ENCODE results near the gene MLF2. TPM values are rescaled to one million over a fixed set of nuclear protein-coding genes. Genes with fewer than 3 reads are reported as not detected.

The MLF2 gene
- total and polyA plus RNA-seq, 2 of the 13 experiments (the other 11 are each of a cell fraction or from before 2014, with no cell fraction given): 88.1 to 167 TPM

- TF ChIP-seq ZNF768 (CRISPR knock-in tag; IDR thresholded peaks at IDR 0.05): peak; percentile 74; the same call in 1 of the 2 replicates
- peak; percentile 84 for TF ChIP-seq ZNF512 (CRISPR knock-in tag; IDR thresholded peaks at IDR 0.05)
- peak; percentile 44; the same call in 1 of the 2 replicates for TF ChIP-seq ARHGAP35 (CRISPR knock-in tag; IDR thresholded peaks at IDR 0.05; ENCODE audit: borderline replicate concordance)
- TF ChIP-seq ZNF646 (CRISPR knock-in tag; IDR thresholded peaks at IDR 0.05): peak; percentile 51; the same call in 1 of the 2 replicates
- TF ChIP-seq HMG20B (CRISPR knock-in tag; conservative IDR thresholded peaks at IDR 0.05): 0 out of 2 replicates have a peak, but pooled peaks have one; percentile 66
- TF ChIP-seq ZBTB26 (CRISPR knock-in tag; IDR thresholded peaks at IDR 0.05; ENCODE audit: borderline replicate concordance): 0 out of 2 replicates have a peak, but pooled peaks have one; percentile 58
- TF ChIP-seq KDM6A (CRISPR knock-in tag; IDR thresholded peaks at IDR 0.05; ENCODE audit: low read depth): no peak
- TF ChIP-seq ZNF430 (CRISPR knock-in tag; IDR thresholded peaks at IDR 0.05): no peak
- no peak for TF ChIP-seq ZBTB8A (CRISPR knock-in tag; IDR thresholded peaks at IDR 0.05; ENCODE audit: borderline replicate concordance, low read depth)
- peak; percentile 62; the same call in 1 of the 2 replicates for TF ChIP-seq ZNF784 (CRISPR knock-in tag; IDR thresholded peaks at IDR 0.05; ENCODE audit: borderline replicate concordance)
- peak; percentile 82 for TF ChIP-seq MYC (CRISPR knock-in tag; IDR thresholded peaks at IDR 0.05; ENCODE audit: borderline replicate concordance)
- TF ChIP-seq ZNF335 (CRISPR knock-in tag; IDR thresholded peaks at IDR 0.05): no peak
- TF ChIP-seq PITX1 (CRISPR knock-in tag; IDR thresholded peaks at IDR 0.05): peak; percentile 84; the same call in 1 of the 2 replicates
- TF ChIP-seq TFDP1 (CRISPR knock-in tag; IDR thresholded peaks at IDR 0.05; ENCODE audit: borderline replicate concordance): peak; percentile 54; the same call in 1 of the 2 replicates
- TF ChIP-seq TOE1 (CRISPR knock-in tag; IDR thresholded peaks at IDR 0.05): no peak; the same call in 1 of the 2 replicates
- 0 out of 2 replicates have a peak, but pooled peaks have one; percentile 23 for TF ChIP-seq ATF7-NPFF (CRISPR knock-in tag; IDR thresholded peaks at IDR 0.05; ENCODE audit: low read depth)
Measured at GRCh38 chr12:6778574-6779550, 25.9 kb upstream of the MLF2 start (continued).
